SH-SY5Y (cell line): Measurements from ENCODE around the gene RPS29.

Source experiments
- GATA2 ChIP-seq: IDR thresholded peaks from 2 replicates; pipeline ENCODE4 v1.6.1; 2011; ENCODE audit warnings: mild to moderate bottlenecking, low read depth, low read length
- GATA3 ChIP-seq: IDR thresholded peaks from 2 replicates; pipeline ENCODE4 v1.6.1; 2011; ENCODE audit warnings: low read depth, mild to moderate bottlenecking, low read length, moderate library complexity

- TF ChIP-seq GATA2 (no peak), GATA3 (no peak)
These were observed 38.0 kb upstream of the RPS29 start for GRCh38 chr14:49623941-49624839.
